Ishikawa (cell line): ENCODE results near the gene PHLDB2.

Source experiments
- CEBPB ChIP-seq: IDR thresholded peaks from 2 replicates; pipeline ENCODE4 v1.6.1; 2012
- CREB1 ChIP-seq: IDR thresholded peaks from 2 replicates; pipeline ENCODE4 v1.6.1; 2012; ENCODE audit warnings: low read depth
- EGR1 ChIP-seq: IDR thresholded peaks from 2 replicates; pipeline ENCODE4 v1.6.1; 2012
- EP300 ChIP-seq: IDR thresholded peaks from 2 replicates; pipeline ENCODE4 v1.6.1; 2012; ENCODE audit warnings: borderline replicate concordance
- FOXM1 ChIP-seq: IDR thresholded peaks from 2 replicates; pipeline ENCODE4 v1.6.1; 2012; ENCODE audit warnings: low read depth, borderline replicate concordance
- MAX ChIP-seq: IDR thresholded peaks from 2 replicates; pipeline ENCODE4 v1.6.1; 2012
- NFIC ChIP-seq: IDR thresholded peaks from 2 replicates; pipeline ENCODE4 v1.6.1; 2012
- RAD21 ChIP-seq: IDR thresholded peaks from 2 replicates; pipeline ENCODE4 v1.6.1; 2012; ENCODE audit warnings: low read depth
- REST ChIP-seq: IDR thresholded peaks from 2 replicates; pipeline ENCODE4 v1.6.1; 2012; ENCODE audit warnings: low read depth, mild to moderate bottlenecking
- TAF1 ChIP-seq: IDR thresholded peaks from 2 replicates; pipeline ENCODE4 v1.6.1; 2012; ENCODE audit warnings: low read depth, mild to moderate bottlenecking
- TCF12 ChIP-seq: IDR thresholded peaks from 2 replicates; pipeline ENCODE4 v1.6.1; 2012; ENCODE audit warnings: low read depth
- TEAD4 ChIP-seq: IDR thresholded peaks from 2 replicates; pipeline ENCODE4 v1.6.1; 2012
- USF1 ChIP-seq: IDR thresholded peaks from 2 replicates; pipeline ENCODE4 v1.6.1; 2012
- YY1 ChIP-seq: IDR thresholded peaks from 2 replicates; pipeline ENCODE4 v1.6.1; 2012; ENCODE audit warnings: low read depth
- ZBTB7A ChIP-seq: IDR thresholded peaks from 2 replicates; pipeline ENCODE4 v1.6.1; 2012; ENCODE audit warnings: low read depth

The PHLDB2 gene

GRCh38 chr3:111971533-111972130, 112.6 kb downstream of the PHLDB2 start:
- TF ChIP-seq USF1 (no peak), CEBPB (no peak), ZBTB7A (no peak), YY1 (no peak), NFIC (no peak), FOXM1 (no peak), CREB1 (no peak), REST (no peak), TCF12 (no peak), RAD21 (no peak)

- TF ChIP-seq MAX (no peak), ZBTB7A (no peak), TAF1 (no peak), USF1 (no peak), YY1 (no peak), REST (no peak), EGR1 (no peak), NFIC (no peak), CREB1 (no peak), FOXM1 (no peak), CEBPB (no peak), RAD21 (no peak), EP300 (no peak), TCF12 (no peak), TEAD4 (no peak)
Observed at GRCh38 chr3:111972891-111973290, 113.8 kb downstream of the PHLDB2 start.

GRCh38 chr3:111975131-111975530, 116.1 kb downstream of the PHLDB2 start:
- TF ChIP-seq TCF12 (no peak), MAX (no peak), EP300 (no peak), NFIC (no peak), EGR1 (no peak), CREB1 (no peak), USF1 (no peak), CEBPB (no peak; the same call in 1 of the 2 replicates), YY1 (no peak), TEAD4 (no peak), RAD21 (no peak), TAF1 (no peak), ZBTB7A (no peak), REST (no peak), FOXM1 (no peak)

GRCh38 chr3:111976254-111976653, 117.2 kb downstream of the PHLDB2 start:
- no peak for TF ChIP-seq MAX
- TF ChIP-seq USF1, result no peak
- no peak for TF ChIP-seq REST
- TF ChIP-seq EP300, result no peak
- TF ChIP-seq TCF12, result no peak
- no peak for TF ChIP-seq ZBTB7A
- TF ChIP-seq RAD21, result no peak
